Fibroblast of skin of scalp (primary cell): ENCODE measurements around the gene ADAMTS3. TPM values are rescaled to one million over a fixed set of nuclear protein-coding genes. Genes with fewer than 3 reads are reported as not detected.

Experiments
- DNase-seq: peaks from one replicate; pipeline ENCODE4 v3.0.0-alpha.2; 2013
- polyA plus RNA-seq, 2 experiments: library from polyadenylated mRNA; unstranded; fragments of 120-200 nt; gene quantifications; one replicate each; pipeline ENCODE4 v1.2.1, GENCODE V29; 2013; ENCODE audit not compliant: insufficient read length in 2 of 2

Gene ADAMTS3
- 0.88 TPM for polyA plus RNA-seq (2013, experiment 1 of 2; ENCODE audit: insufficient read length)
- polyA plus RNA-seq (2013, experiment 2 of 2; ENCODE audit: insufficient read length): 1.1 TPM

- peak; percentile 56 for DNase-seq
These were observed at the start of gene ADAMTS3 for GRCh38 chr4:72568959-72569718. Gene ADAMTS3, minus strand, starts transcription at chr4:72569221. Its CDS starts 459 bp downstream, at chr4:72568762.

GRCh38 chr4:72613959-72614358 is 44.9 kb upstream of the ADAMTS3 start:
- DNase-seq: no peak

- DNase-seq: no peak
These were observed 37.7 kb upstream of the ADAMTS3 start for GRCh38 chr4:72606751-72607150.

- DNase-seq: peak; percentile 55
These were observed 35.3 kb upstream of the ADAMTS3 start for GRCh38 chr4:72604324-72604723.

- no peak for DNase-seq
These were observed 33.7 kb upstream of the ADAMTS3 start for GRCh38 chr4:72602396-72603376.

- DNase-seq: peak; percentile 24
These were observed 22.8 kb upstream of the ADAMTS3 start for GRCh38 chr4:72591547-72592454.

GRCh38 chr4:72587334-72587733 is 18.3 kb upstream of the ADAMTS3 start:
- DNase-seq: no peak

GRCh38 chr4:72582853-72583252 is 13.8 kb upstream of the ADAMTS3 start:
- no peak for DNase-seq

- DNase-seq: no peak
These were observed 8.2 kb upstream of the ADAMTS3 start for GRCh38 chr4:72577211-72577610.

- DNase-seq: no peak
These were observed 2.3 kb upstream of the ADAMTS3 start for GRCh38 chr4:72571337-72571736.

GRCh38 chr4:72569719-72570235 is 756 bp upstream of the ADAMTS3 start:
- DNase-seq: no peak

- DNase-seq: peak; percentile 70
These were observed 973 bp downstream of the ADAMTS3 start for GRCh38 chr4:72567821-72568675.

GRCh38 chr4:72567036-72567435 is 2.0 kb downstream of the ADAMTS3 start:
- no peak for DNase-seq

- DNase-seq: no peak
These were observed 2.5 kb downstream of the ADAMTS3 start for GRCh38 chr4:72566464-72566972.

- no peak for DNase-seq
These were observed 4.2 kb downstream of the ADAMTS3 start for GRCh38 chr4:72564789-72565188.

GRCh38 chr4:72564184-72564583 is 4.8 kb downstream of the ADAMTS3 start:
- DNase-seq: peak; percentile 59

- no peak for DNase-seq
These were observed 10.4 kb downstream of the ADAMTS3 start for GRCh38 chr4:72558655-72559054.

GRCh38 chr4:72557021-72557420 is 12.0 kb downstream of the ADAMTS3 start:
- DNase-seq: no peak

GRCh38 chr4:72555377-72555831 is 13.6 kb downstream of the ADAMTS3 start:
- DNase-seq: no peak

- no peak for DNase-seq
These were observed 15.3 kb downstream of the ADAMTS3 start for GRCh38 chr4:72553540-72554337.
